ENCODE results near the gene CSAD.
"Not testable (repeated sequence)": the region's sequence is repeated elsewhere in the genome, so short reads cannot be mapped to it uniquely, and the experiment has no call there.

Gene CSAD

GRCh38 chr12:53181935-53182334, 1.2 kb upstream of the CSAD start:
- DNase-seq (ENCODE audit: insufficient read length, low spot score) (no peak), FAIRE-seq (no peak)

GRCh38 chr12:53180931-53181645, 363 bp upstream of the CSAD start:
- peak; percentile 64 for FAIRE-seq

DNA sequence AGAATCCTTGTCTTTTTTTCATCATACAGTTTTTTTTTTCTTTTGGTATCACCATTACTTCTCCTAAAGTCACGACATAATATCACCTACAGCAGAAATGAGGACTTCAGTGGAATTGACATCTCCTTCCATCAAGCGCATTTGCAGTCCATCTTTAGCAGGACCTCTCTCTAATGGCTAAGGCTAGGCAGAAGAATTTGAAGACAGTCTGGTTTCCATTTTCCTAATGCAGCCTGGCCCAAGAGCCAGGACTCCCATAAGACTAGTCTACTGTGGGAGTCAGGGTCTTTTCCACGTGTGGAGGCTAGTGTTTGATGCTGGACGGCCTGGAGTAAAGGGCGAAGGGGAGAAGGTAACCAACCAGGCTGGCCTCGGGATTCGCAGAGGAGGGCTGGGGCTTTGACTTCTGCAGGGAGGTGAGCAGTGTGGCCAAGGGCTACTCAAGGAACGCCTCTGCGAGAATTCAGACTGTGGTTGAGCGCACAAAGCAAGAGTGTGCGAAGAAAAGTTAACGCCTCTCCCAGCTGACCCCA, 972 bp downstream of the CSAD start:
- DNase-seq (ENCODE audit: insufficient read length, low spot score) = no peak
- FAIRE-seq = no peak

More at GRCh38 chr12:53180931-53181645, 363 bp upstream of the CSAD start:
- peak; percentile 89 for DNase-seq (ENCODE audit: insufficient read length, low spot score)

- not testable (repeated sequence) for FAIRE-seq; DNase-seq (ENCODE audit: insufficient read length, low spot score)
Observed at GRCh38 chr12:53178803-53179202, 1.9 kb downstream of the CSAD start.

DNA sequence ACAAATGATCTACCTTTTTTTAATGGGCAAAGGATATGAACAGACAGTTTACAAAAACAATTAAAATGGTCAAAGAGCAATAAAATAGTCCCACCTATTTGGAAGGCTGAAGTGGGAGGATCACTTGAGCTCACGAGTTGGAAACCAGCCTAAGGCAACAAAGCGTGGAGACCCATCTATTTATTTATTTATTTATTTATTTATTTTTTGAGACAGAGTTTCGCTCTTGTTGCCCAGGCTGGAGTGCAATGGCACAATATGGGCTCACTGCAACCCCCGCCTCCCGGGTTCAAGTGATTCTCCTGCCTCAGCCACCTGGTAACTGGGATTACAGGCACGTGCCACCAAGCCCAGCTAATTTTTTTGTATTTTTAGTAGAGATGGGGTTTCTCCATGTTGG, 3.3 kb downstream of the CSAD start:
- not testable (repeated sequence) for FAIRE-seq; DNase-seq (ENCODE audit: insufficient read length, low spot score)

- FAIRE-seq (no peak), DNase-seq (ENCODE audit: insufficient read length, low spot score) (no peak)
Observed at GRCh38 chr12:53176750-53177149, 4.0 kb downstream of the CSAD start.

DNA sequence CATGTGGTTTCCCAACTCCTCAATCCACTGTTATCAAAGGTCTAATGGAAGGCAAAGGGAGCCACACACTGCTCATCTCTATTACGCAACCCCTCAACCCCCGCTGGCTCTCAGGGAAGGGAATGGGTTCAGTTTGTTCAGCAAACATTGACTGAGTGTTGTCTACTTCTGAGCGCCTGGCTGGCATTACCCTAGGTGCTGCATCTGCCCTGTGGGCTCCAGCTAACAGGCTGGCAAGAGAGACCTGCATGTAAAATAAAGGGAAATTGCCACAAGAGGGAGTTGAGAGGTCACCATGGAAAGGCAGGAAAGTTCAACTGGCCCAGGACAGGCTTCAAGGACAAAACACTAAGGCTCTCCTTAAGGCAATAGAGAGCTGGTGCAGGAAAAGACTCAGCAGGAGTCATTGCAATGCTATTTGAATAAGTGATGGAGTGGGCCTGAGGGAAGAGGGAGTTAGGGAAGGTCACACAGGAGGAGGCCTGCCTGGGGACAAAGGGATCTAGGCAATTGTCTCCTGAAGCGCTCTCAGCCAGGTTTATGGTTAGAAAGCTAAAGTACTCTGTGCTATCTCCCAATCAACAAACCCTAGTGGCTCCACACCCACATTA, 5.7 kb downstream of the CSAD start:
- DNase-seq (ENCODE audit: insufficient read length, low spot score) (peak; percentile 35), FAIRE-seq (no peak)

DNA sequence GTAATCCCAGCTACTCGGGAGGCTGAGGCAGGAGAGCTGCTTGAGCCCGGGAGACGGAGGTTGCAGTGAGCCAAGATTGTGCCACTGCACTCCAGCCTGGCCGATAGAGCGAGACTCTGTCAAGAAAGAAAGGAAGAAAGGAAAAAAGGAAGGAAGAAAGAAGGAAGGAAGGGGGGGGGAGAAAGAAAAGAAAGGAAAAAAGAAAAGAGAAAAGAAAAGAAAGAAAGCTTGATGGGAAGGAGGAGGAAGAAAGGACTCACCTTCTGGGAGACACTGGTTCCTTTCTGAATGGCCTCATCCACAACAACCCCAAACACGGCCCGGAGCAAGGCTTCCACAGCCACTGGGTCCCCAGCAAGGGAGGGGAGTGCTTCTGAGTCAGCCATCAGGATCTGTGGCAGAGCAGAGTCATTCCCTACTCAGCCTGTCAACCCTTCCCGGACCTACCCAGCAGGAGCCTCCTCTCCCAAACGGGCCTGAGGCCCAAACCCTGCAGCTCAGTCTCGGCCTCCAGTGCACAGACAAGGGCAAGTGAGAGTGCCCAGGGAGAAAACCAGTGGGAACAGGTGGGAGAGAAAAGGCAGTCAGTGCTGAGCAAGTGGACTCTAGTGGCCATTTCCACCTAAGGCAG, 7.5 kb downstream of the CSAD start:
- DNase-seq (ENCODE audit: insufficient read length, low spot score) (no peak), FAIRE-seq (no peak)

- FAIRE-seq (no peak), DNase-seq (ENCODE audit: insufficient read length, low spot score) (no peak)
Observed at GRCh38 chr12:53172352-53172751, 8.4 kb downstream of the CSAD start.

DNA sequence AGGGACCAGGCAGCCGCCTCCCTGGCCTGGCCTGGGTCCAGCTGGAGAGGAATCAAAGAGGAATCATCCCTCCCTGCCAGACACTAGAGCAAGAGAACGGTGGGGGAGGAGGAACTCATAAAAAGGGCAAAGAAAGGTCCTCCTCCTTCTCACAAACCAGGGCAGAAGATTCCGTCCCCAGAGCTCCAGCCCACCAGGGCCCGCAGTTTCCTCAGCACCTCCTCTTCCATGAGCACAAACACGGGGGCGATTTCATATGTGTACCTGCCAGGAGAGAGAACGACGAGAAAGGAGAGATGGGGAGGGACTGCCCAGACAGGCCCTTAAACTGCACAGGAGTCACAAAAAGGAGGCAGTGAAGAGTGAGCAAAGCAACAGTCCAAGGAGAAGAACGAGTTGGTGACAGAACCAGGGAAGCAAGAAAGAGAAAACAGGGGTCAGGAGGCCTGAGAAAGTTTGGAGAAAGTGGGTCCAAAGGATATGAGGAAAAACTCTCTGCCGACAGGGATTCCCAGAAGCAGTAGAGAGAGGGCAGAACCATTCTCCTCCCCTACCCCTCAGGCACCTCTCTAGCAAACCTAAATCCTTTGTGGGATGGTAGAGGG, 8.9 kb downstream of the CSAD start:
- FAIRE-seq (no peak), DNase-seq (ENCODE audit: insufficient read length, low spot score) (no peak)

DNA sequence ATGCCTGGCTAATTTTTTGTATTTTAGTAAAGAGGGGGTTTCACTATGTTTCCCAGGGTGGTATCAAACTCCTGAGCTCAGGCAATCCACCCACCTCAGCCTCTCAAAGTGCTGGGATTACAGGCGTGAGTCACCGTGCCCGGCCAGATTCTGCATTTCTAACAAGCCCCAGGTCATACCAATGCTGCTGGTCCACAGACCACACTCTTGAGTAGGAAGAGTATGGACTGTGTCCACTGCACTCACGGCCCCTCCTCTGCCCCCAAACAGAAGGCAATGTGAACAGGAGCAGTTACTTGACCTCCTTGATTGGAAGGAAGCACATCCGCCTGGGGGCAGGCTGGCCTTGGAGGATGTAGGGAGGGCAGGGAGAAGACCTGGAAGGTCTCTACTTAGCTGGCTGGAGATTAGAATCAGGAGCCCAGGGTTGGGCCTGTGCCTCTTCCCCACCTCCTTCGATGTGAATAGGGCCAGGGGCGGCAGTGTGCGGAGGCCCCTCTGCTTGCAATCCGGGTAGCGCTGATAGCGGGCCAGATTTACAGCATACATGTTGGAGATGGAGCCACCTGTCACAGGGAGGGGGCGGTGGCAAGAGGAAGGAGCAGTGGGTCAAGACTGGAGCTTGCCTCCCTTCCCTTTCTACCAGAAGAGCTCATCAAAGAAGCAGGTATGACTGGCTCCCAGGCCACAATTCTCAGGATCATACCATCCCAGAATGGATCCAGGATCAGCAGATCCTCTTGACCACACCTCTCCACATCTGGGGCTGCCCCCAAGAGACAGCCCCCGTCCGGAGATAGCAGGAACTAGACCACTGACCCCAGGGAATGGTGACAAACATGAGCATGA, 9.6 kb downstream of the CSAD start:
- DNase-seq (ENCODE audit: insufficient read length, low spot score) = no peak
- FAIRE-seq = no peak

DNA sequence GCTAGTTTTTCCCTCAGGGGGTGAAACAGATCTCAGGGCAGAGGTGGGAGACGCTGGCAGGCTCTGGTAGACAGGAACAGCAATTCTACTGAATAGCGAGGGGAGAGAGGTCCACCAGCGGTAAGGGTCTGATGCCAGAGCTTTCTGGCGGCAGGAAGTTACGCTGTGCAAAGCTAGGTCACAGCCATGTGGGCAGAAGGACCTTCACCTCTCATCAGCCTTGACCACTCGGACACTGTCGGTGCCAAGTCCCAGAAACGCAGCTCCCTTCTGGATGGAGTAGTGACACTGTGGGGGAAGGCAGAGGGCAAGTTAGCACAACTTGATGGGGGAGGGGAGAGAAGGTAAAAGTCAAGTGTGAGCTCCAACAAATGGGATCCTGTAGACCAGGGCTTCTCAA, 10.5 kb downstream of the CSAD start:
- DNase-seq (ENCODE audit: insufficient read length, low spot score) (no peak), FAIRE-seq (no peak)

GRCh38 chr12:53169644-53170043, 11.1 kb downstream of the CSAD start:
- no peak for FAIRE-seq
- no peak for DNase-seq (ENCODE audit: insufficient read length, low spot score)

DNA sequence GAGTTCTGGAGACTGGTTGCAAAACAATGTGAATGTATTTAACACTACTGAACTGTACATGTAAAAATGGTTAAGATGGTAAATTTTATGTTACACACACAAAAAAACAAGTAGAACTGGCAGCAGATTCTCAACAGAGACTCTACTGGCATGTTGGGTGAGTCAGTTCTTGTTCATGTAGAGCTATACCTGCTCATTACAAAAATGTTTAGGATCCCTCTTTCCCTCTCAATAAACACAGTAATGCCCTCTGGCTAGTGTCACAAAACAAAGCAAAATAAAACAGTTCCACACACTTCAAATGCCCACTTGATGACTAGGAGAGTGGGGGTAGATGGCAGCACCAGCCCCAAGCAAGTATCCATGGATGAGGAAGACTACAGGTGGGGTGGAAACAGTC, 13.9 kb downstream of the CSAD start:
- DNase-seq (ENCODE audit: insufficient read length, low spot score) (no peak), FAIRE-seq (no peak)

DNA sequence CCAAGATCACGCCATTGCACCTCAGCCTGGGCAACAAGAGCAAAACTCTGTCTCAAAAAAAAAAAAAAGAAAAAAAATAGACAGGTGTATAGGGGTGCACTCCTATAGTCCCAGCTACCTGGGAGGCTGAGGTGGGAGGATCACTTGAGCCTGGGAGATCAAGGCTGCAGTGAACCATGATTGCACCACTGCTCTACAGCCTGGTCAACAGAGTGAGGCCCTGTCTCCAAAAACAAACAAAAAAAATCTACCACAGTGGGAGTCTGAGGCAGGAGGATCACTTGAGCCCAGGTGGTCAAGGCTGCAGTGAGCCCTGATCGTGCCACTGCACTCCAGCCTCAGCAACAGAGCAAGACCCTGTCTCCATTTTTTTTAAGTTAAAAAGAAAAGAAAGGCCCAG, 17.7 kb downstream of the CSAD start:
- FAIRE-seq; DNase-seq (ENCODE audit: insufficient read length, low spot score): not testable (repeated sequence)

GRCh38 chr12:53161119-53161911, 19.4 kb downstream of the CSAD start:
- FAIRE-seq = no peak
- no peak for DNase-seq (ENCODE audit: insufficient read length, low spot score)

DNA sequence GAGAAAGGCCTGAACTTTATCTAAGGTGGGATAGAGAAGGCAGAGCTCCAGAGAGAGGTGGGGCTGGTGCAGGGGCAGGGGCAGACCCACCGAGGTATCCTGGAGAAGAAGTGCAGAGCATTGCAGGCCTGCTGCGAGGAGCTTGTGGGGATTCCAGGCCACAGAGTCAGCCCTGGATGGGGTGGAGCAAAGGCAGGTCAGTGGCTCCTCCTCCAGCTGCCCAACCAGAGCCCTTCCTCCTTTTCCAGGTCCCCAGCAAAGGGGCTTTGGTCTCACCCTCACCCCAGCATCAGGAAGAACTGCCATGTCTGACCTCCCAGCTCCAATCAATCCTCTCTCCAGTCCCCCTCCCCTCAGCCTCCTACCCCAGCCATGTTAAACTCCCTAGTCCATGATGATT, 20.1 kb downstream of the CSAD start:
- no peak for FAIRE-seq
- no peak for DNase-seq (ENCODE audit: insufficient read length, low spot score)

GRCh38 chr12:53160000-53160399, 20.7 kb downstream of the CSAD start:
- FAIRE-seq (no peak), DNase-seq (ENCODE audit: insufficient read length, low spot score) (no peak)

GRCh38 chr12:53159195-53159839, 21.4 kb downstream of the CSAD start:
- DNase-seq (ENCODE audit: insufficient read length, low spot score) (peak; percentile 90), FAIRE-seq (peak; percentile 77)

Data from HTR-8/SVneo (cell line).